Embryonic facial prominence (tissue), 1 donor: ENCODE measurements around the gene GPAM.
"Not testable (repeated sequence)": the region's sequence is repeated elsewhere in the genome, so short reads cannot be mapped to it uniquely, and the experiment has no call there.

ENCODE experiments used
- DNase-seq: peaks from one replicate; pipeline ENCODE4 v3.0.0-alpha.2; 2016; ENCODE audit errors: extremely low spot score

The GPAM gene

GRCh38 chr10:112183329-112184051, at the start of gene GPAM:
Gene GPAM, minus strand, starts transcription at chr10:112183765. Its CDS starts 1,981 bp downstream, at chr10:112181784.
- peak; percentile 80 for DNase-seq

GRCh38 chr10:112232670-112233069, 49.1 kb upstream of the GPAM start:
- DNase-seq = no peak

- DNase-seq = no peak
Observed at GRCh38 chr10:112231602-112232400, 48.2 kb upstream of the GPAM start.

- no peak for DNase-seq
Observed at GRCh38 chr10:112230325-112230988, 46.9 kb upstream of the GPAM start.

- no peak for DNase-seq
Observed at GRCh38 chr10:112229901-112230300, 46.3 kb upstream of the GPAM start.

- DNase-seq = no peak
Observed at GRCh38 chr10:112229096-112229495, 45.5 kb upstream of the GPAM start.

- not testable (repeated sequence) for DNase-seq
Observed at GRCh38 chr10:112228366-112229088, 45.0 kb upstream of the GPAM start.

- DNase-seq = no peak
Observed at GRCh38 chr10:112227331-112227987, 43.9 kb upstream of the GPAM start.

- no peak for DNase-seq
Observed at GRCh38 chr10:112226439-112227248, 43.1 kb upstream of the GPAM start.

GRCh38 chr10:112225771-112226438, 42.3 kb upstream of the GPAM start:
- DNase-seq = no peak

- DNase-seq = no peak
Observed at GRCh38 chr10:112224933-112225529, 41.5 kb upstream of the GPAM start.

- DNase-seq = no peak
Observed at GRCh38 chr10:112223725-112224124, 40.2 kb upstream of the GPAM start.

- DNase-seq = no peak
Observed at GRCh38 chr10:112222799-112223198, 39.2 kb upstream of the GPAM start.

- DNase-seq = no peak
Observed at GRCh38 chr10:112221545-112221944, 38.0 kb upstream of the GPAM start.

GRCh38 chr10:112218960-112219359, 35.4 kb upstream of the GPAM start:
- DNase-seq = no peak

GRCh38 chr10:112218036-112218390, 34.4 kb upstream of the GPAM start:
- no peak for DNase-seq

- DNase-seq = no peak
Observed at GRCh38 chr10:112217386-112218035, 33.9 kb upstream of the GPAM start.

GRCh38 chr10:112216966-112217365, 33.4 kb upstream of the GPAM start:
- no peak for DNase-seq

GRCh38 chr10:112216151-112216550, 32.6 kb upstream of the GPAM start:
- DNase-seq = no peak
